ENCODE measurements around the gene VCL.
"Not testable (repeated sequence)": the region's sequence is repeated elsewhere in the genome, so short reads cannot be mapped to it uniquely, and the experiment has no call there.

VCL gene

GRCh38 chr10:74097776-74098175 is 99.9 kb downstream of the VCL start:
- FAIRE-seq, result no peak
- no peak for DNase-seq (ENCODE audit: insufficient read length, low spot score)

GRCh38 chr10:74099420-74099819 is 101.5 kb downstream of the VCL start:
- DNase-seq (ENCODE audit: insufficient read length, low spot score) (no peak), FAIRE-seq (peak; percentile 48)

- DNase-seq (ENCODE audit: insufficient read length, low spot score), result no peak
- no peak for FAIRE-seq
Observed at GRCh38 chr10:74099836-74100235, 101.9 kb downstream of the VCL start.

- FAIRE-seq, result peak; percentile 77
Observed at GRCh38 chr10:74103560-74104258, 105.8 kb downstream of the VCL start.

GRCh38 chr10:74104480-74104879 is 106.6 kb downstream of the VCL start:
- FAIRE-seq (no peak), DNase-seq (ENCODE audit: insufficient read length, low spot score) (no peak)

More at GRCh38 chr10:74103560-74104258, 105.8 kb downstream of the VCL start:
- peak; percentile 28 for DNase-seq (ENCODE audit: insufficient read length, low spot score)

GRCh38 chr10:74104996-74105395 is 107.1 kb downstream of the VCL start:
- DNase-seq (ENCODE audit: insufficient read length, low spot score), result no peak
- FAIRE-seq, result no peak

GRCh38 chr10:74107391-74107790 is 109.5 kb downstream of the VCL start:
- no peak for FAIRE-seq
- no peak for DNase-seq (ENCODE audit: insufficient read length, low spot score)

GRCh38 chr10:74109452-74109851 is 111.5 kb downstream of the VCL start:
- DNase-seq (ENCODE audit: insufficient read length, low spot score) (no peak), FAIRE-seq (no peak)

- no peak for DNase-seq (ENCODE audit: insufficient read length, low spot score)
- FAIRE-seq, result no peak
Observed at GRCh38 chr10:74110120-74110519, 112.2 kb downstream of the VCL start.

GRCh38 chr10:74111799-74112198 is 113.9 kb downstream of the VCL start:
- no peak for DNase-seq (ENCODE audit: insufficient read length, low spot score)
- FAIRE-seq, result no peak

GRCh38 chr10:74113546-74113945 is 115.6 kb downstream of the VCL start:
- DNase-seq (ENCODE audit: insufficient read length, low spot score) (no peak), FAIRE-seq (no peak)

- DNase-seq (ENCODE audit: insufficient read length, low spot score) (no peak), FAIRE-seq (no peak)
Observed at GRCh38 chr10:74114041-74114448, 116.1 kb downstream of the VCL start.

GRCh38 chr10:74117738-74118137 is 119.8 kb downstream of the VCL start:
- FAIRE-seq, result no peak

GRCh38 chr10:74118804-74119203 is 120.9 kb downstream of the VCL start:
- DNase-seq (ENCODE audit: insufficient read length, low spot score), result no peak
- no peak for FAIRE-seq

More at GRCh38 chr10:74117738-74118137, 119.8 kb downstream of the VCL start:
- DNase-seq (ENCODE audit: insufficient read length, low spot score), result no peak

- DNase-seq (ENCODE audit: insufficient read length, low spot score) (no peak), FAIRE-seq (no peak)
Observed at GRCh38 chr10:74120911-74121310, 123.0 kb downstream of the VCL start.

- DNase-seq (ENCODE audit: insufficient read length, low spot score), result no peak
- FAIRE-seq, result no peak
Observed at GRCh38 chr10:74121368-74121767, 123.5 kb downstream of the VCL start.

- DNase-seq (ENCODE audit: insufficient read length, low spot score) (no peak), FAIRE-seq (no peak)
Observed at GRCh38 chr10:74122060-74122459, 124.1 kb downstream of the VCL start.

GRCh38 chr10:74123081-74123480 is 125.2 kb downstream of the VCL start:
- FAIRE-seq (no peak), DNase-seq (ENCODE audit: insufficient read length, low spot score) (no peak)

GRCh38 chr10:74133923-74134820 is 136.3 kb downstream of the VCL start:
- DNase-seq (ENCODE audit: insufficient read length, low spot score) (no peak), FAIRE-seq (no peak)

GRCh38 chr10:74135452-74135851 is 137.5 kb downstream of the VCL start:
- no peak for DNase-seq (ENCODE audit: insufficient read length, low spot score)
- FAIRE-seq, result no peak

GRCh38 chr10:74137992-74138391 is 140.1 kb downstream of the VCL start:
- no peak for DNase-seq (ENCODE audit: insufficient read length, low spot score)
- FAIRE-seq, result no peak

- FAIRE-seq; DNase-seq (ENCODE audit: insufficient read length, low spot score): not testable (repeated sequence)
Observed at GRCh38 chr10:74138596-74138995, 140.7 kb downstream of the VCL start.

Measured in GM19239 (cell line).